ENCODE results near the gene SMIM10L1. TPM values are rescaled to one million over a fixed set of nuclear protein-coding genes. Genes with fewer than 3 reads are reported as not detected.

The SMIM10L1 gene
- total and polyA plus RNA-seq, 8 donors = 9.5 to 15.5 (median 13.1) TPM

GRCh38 chr12:11133816-11134215 is 37.2 kb upstream of the SMIM10L1 start:
- ATAC-seq = no peak
- intact Hi-C loops (cut with DNase I) = no loop called here
- TF ChIP-seq CTCF (IDR thresholded peaks at IDR 0.05) = no peak

GRCh38 chr12:11134305-11134704 is 36.7 kb upstream of the SMIM10L1 start, which contains the start of gene TAS2R30:
Gene TAS2R30, minus strand, starts transcription at chr12:11134644. Its CDS starts 400 bp downstream, at chr12:11134244.
- ATAC-seq (no peak), DNase-seq (no peak)
- Histone ChIP-seq H3K27me3 (no peaks in the 10 kb centered on the region), H3K9me3 (no peaks in the 10 kb centered on the region), H3K4me3 (no peak within 1 kb of the TSS), H3K36me3 (no peaks in the 10 kb centered on the region), H3K4me1 (no peaks in the 10 kb centered on the region), H3K27ac (no peak within 1 kb of the TSS)
- intact Hi-C loops (cut with DNase I) = no loop called here
- TF ChIP-seq CTCF (IDR thresholded peaks at IDR 0.05) = no peak

More at GRCh38 chr12:11133816-11134215, 37.2 kb upstream of the SMIM10L1 start:
- Histone ChIP-seq H3K9me3 (no peaks in the 10 kb centered on the region), H3K4me1 (no peaks in the 10 kb centered on the region), H3K4me3 (no peak overlapping the region), H3K27ac (no peak overlapping the region), H3K27me3 (no peaks in the 10 kb centered on the region), H3K36me3 (peaks cover 0 to 3% of the 10 kb centered on the region in 2 donors)
- no peak for DNase-seq

- intact Hi-C loops (cut with DNase I) = no loop called here
- no peak for TF ChIP-seq CTCF (IDR thresholded peaks at IDR 0.05)
- no peaks in the 10 kb centered on the region for H3K4me1 ChIP-seq
- ATAC-seq (no peak), DNase-seq (no peak)
- no peak overlapping the region for H3K4me3 ChIP-seq
- H3K27ac ChIP-seq = no peak overlapping the region
- H3K9me3 ChIP-seq = no peaks in the 10 kb centered on the region
- H3K36me3 ChIP-seq = no peaks in the 10 kb centered on the region
- H3K27me3 ChIP-seq = no peaks in the 10 kb centered on the region
Measured at GRCh38 chr12:11136075-11136474, 34.9 kb upstream of the SMIM10L1 start.

- ATAC-seq = no peak
Measured at GRCh38 chr12:11143352-11143751, 27.6 kb upstream of the SMIM10L1 start.

GRCh38 chr12:11144297-11144696 is 26.7 kb upstream of the SMIM10L1 start:
- Histone ChIP-seq H3K27me3 (no peaks in the 10 kb centered on the region), H3K27ac (no peak overlapping the region), H3K36me3 (no peaks in the 10 kb centered on the region), H3K4me1 (no peaks in the 10 kb centered on the region), H3K4me3 (no peak overlapping the region), H3K9me3 (peaks cover 0 to 19% of the 10 kb centered on the region in 2 donors)
- ATAC-seq = no peak
- no peak for TF ChIP-seq CTCF (IDR thresholded peaks at IDR 0.05)
- no peak for DNase-seq
- intact Hi-C loops (cut with DNase I) = no loop called here

More at GRCh38 chr12:11143352-11143751, 27.6 kb upstream of the SMIM10L1 start:
- no peak for TF ChIP-seq CTCF (IDR thresholded peaks at IDR 0.05)
- no peaks in the 10 kb centered on the region for H3K27me3 ChIP-seq
- no peak overlapping the region for H3K27ac ChIP-seq
- intact Hi-C loops (cut with DNase I) = no loop called here
- H3K9me3 ChIP-seq = peaks cover 0 to 19% of the 10 kb centered on the region in 2 donors
- no peak overlapping the region for H3K4me3 ChIP-seq
- H3K4me1 ChIP-seq = no peaks in the 10 kb centered on the region
- DNase-seq = no peak
- H3K36me3 ChIP-seq = no peaks in the 10 kb centered on the region

All from left lung (tissue), 10 donors.